Sigmoid colon (tissue), 7 donors: ENCODE measurements around the gene APOC3. TPM values are rescaled to one million over a fixed set of nuclear protein-coding genes. Genes with fewer than 3 reads are reported as not detected.

Experiments used
- DNase-seq: peaks from one replicate; pipeline ENCODE4 v3.0.0-alpha.2; 2019
- H3K27ac ChIP-seq, 4 donors: fragments of 200-600 bp; sonication (generic); one replicate each; pipeline ENCODE4 v1.5.1; 2016 to 2019; ENCODE audit warnings: mild to moderate bottlenecking in 1 of 4
- H3K27me3 ChIP-seq, 3 donors: fragments of 200-600 bp; sonication (generic); one replicate each; pipeline ENCODE4 v1.5.1; 2019; ENCODE audit warnings: mild to moderate bottlenecking in 1 of 3
- H3K36me3 ChIP-seq, 4 donors: fragments of 200-600 bp; sonication (generic); one replicate each; pipeline ENCODE4 v1.5.1; 2016 to 2019
- H3K4me1 ChIP-seq, 4 donors: fragments of 200-600 bp; sonication (generic); one replicate each; pipeline ENCODE4 v1.5.1; 2017 to 2019
- H3K4me3 ChIP-seq, 4 donors: fragments of 200-600 bp; sonication (generic); one replicate each; pipeline ENCODE4 v1.5.1; 2017 to 2019; ENCODE audit warnings: mild to moderate bottlenecking in 2 of 4, moderate library complexity in 1 of 4
- H3K9me3 ChIP-seq, 4 donors: fragments of 200-600 bp in 3 of 4; sonication (generic) in 3 of 4; one replicate each; pipeline versions ENCODE4 v1.5.1 to v1.6.1; 2013 to 2019
- EP300 ChIP-seq, 4 donors: sonication (generic); formaldehyde crosslinking; IDR thresholded peaks; one replicate each; pipeline ENCODE4 v1.6.1; 2017; ENCODE audit warnings: antibody characterized with exemption in 4 of 4
- POLR2A ChIP-seq, 2 donors: fragments of 450-650 bp; IDR thresholded peaks; one replicate each; pipeline ENCODE4 v1.6.1; 2016; ENCODE audit warnings: antibody characterized with exemption in 2 of 2, mild to moderate bottlenecking in 2 of 2, moderate library complexity in 2 of 2
- POLR2AphosphoS5 ChIP-seq, 4 donors: sonication (generic); formaldehyde crosslinking; IDR thresholded peaks; one replicate each; pipeline ENCODE4 v1.6.1; 2017; ENCODE audit warnings: antibody characterized with exemption in 4 of 4
- WGBS, 2 donors: extraction: QIAGEN DNeasy Blood & Tissue Kit; methylation state at CpG; one replicate each; pipeline ENCODE4 v1.1.7; 2013; 5-methylcytosine and 5-hydroxymethylcytosine counted together
- intact Hi-C: fragments of 100-400 bp; cut with DNase I; formaldehyde crosslinking; loops from one replicate; pipeline ENCODE4 v1.15.1; 2023
- polyA plus RNA-seq, 3 donors: library from polyadenylated mRNA; stranded (reverse); fragments of 200-250 nt; gene quantifications; one replicate each; pipeline ENCODE4 v1.2.3, GENCODE V29; 2013
- total RNA-seq, 4 donors: library from RNA; depleted of rRNA; stranded (reverse); fragments of >200 nt; gene quantifications; one replicate each; pipeline ENCODE4 v1.1.0, GENCODE V29; 2016
- TF ChIP-seq, protein P1 (sequence below), 4 experiments: fragments of 450-650 bp in 3 of 4; fragments of 200-600 bp in 1 of 4; IDR thresholded peaks; one replicate each; pipeline ENCODE4 v1.5.1; 2016 to 2019; ENCODE audit warnings: antibody characterized with exemption in 4 of 4, mild to moderate bottlenecking in 3 of 4, moderate library complexity in 2 of 4
- donor health status: healthy with polysubstance abuse.
- donor health status: Bipolar disorder and iron deficiency.
- donor health status: healthy.

Gene APOC3
- total and polyA plus RNA-seq, 7 donors, result 0.19 to 4.4 TPM; not detected in 5

DNA sequence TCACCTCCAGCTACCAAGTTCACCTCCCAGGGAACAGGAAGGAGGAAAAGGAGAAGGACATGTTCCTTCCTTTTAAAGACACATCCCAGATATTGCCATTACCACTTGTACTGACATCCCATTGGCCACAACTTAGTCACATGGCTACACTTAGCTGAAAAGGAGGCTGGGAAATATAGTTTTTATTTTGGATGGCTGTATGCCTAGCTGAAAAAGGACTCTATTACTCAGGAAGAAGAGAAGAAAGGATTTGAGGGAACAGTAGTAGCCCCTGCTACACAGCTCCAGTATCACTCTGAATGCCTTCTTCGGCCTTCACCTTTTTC, 36.0 kb upstream of the APOC3 start:
- Histone ChIP-seq H3K4me3 (no peak overlapping the region), H3K27me3 (no peaks in the 10 kb centered on the region), H3K27ac (no peak overlapping the region), H3K4me1 (peaks cover 0 to 10% (median 8%) of the 10 kb centered on the region in 4 donors), H3K36me3 (no peaks in the 10 kb centered on the region), H3K9me3 (no peaks in the 10 kb centered on the region)
- TF ChIP-seq POLR2A (IDR thresholded peaks at IDR 0.05) (no peak), POLR2AphosphoS5 (IDR thresholded peaks at IDR 0.05) (no peak), EP300 (IDR thresholded peaks at IDR 0.05) (no peak)
- TF ChIP-seq, protein P1, sequence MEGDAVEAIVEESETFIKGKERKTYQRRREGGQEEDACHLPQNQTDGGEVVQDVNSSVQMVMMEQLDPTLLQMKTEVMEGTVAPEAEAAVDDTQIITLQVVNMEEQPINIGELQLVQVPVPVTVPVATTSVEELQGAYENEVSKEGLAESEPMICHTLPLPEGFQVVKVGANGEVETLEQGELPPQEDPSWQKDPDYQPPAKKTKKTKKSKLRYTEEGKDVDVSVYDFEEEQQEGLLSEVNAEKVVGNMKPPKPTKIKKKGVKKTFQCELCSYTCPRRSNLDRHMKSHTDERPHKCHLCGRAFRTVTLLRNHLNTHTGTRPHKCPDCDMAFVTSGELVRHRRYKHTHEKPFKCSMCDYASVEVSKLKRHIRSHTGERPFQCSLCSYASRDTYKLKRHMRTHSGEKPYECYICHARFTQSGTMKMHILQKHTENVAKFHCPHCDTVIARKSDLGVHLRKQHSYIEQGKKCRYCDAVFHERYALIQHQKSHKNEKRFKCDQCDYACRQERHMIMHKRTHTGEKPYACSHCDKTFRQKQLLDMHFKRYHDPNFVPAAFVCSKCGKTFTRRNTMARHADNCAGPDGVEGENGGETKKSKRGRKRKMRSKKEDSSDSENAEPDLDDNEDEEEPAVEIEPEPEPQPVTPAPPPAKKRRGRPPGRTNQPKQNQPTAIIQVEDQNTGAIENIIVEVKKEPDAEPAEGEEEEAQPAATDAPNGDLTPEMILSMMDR (IDR thresholded peaks at IDR 0.05), result no peak
- intact Hi-C loops, result no loop called here
- no peak for DNase-seq
- WGBS, 2 donors, result 98 to 100% methylated on average over 1 of the region's 1 CpG

- Histone ChIP-seq H3K4me3 (no peak overlapping the region), H3K27me3 (no peaks in the 10 kb centered on the region), H3K36me3 (no peaks in the 10 kb centered on the region), H3K4me1 (peaks cover 0 to 8% (median 8%) of the 10 kb centered on the region in 4 donors), H3K9me3 (no peaks in the 10 kb centered on the region), H3K27ac (no peak overlapping the region)
- intact Hi-C loops, result no loop called here
- TF ChIP-seq, protein P1 (IDR thresholded peaks at IDR 0.05), result no peak
- no peak for DNase-seq
- 89 to 90% methylated on average over 2 of the region's 2 CpGs for WGBS, 2 donors
Observed at GRCh38 chr11:116794851-116795250, 34.9 kb upstream of the APOC3 start.

DNA sequence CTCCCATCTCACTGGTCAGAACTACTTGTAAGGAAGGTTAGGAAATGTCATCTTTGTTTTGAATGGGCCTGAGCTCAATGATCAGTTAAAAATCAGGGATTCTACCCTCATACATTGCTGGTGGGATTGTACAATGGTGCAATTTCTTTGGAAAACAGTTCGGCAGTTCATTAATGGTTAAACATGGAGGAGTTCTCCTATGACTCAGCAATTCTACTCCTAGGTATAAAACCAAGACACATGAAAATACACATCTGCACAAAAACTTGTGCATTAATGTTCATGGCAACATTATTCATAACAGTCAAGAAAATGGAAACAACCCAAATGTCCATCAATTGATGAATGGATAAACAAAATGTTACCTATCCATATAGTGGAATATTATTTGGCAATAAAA, 33.2 kb upstream of the APOC3 start:
- Histone ChIP-seq H3K4me1 (peaks cover 0 to 2% (median 2%) of the 10 kb centered on the region in 4 donors), H3K27ac (no peak overlapping the region), H3K27me3 (no peaks in the 10 kb centered on the region), H3K9me3 (no peaks in the 10 kb centered on the region), H3K4me3 (no peak overlapping the region), H3K36me3 (no peaks in the 10 kb centered on the region)
- DNase-seq, result no peak
- intact Hi-C loops, result no loop called here
- TF ChIP-seq POLR2AphosphoS5 (IDR thresholded peaks at IDR 0.05) (no peak), POLR2A (IDR thresholded peaks at IDR 0.05) (no peak), EP300 (IDR thresholded peaks at IDR 0.05) (no peak)
- TF ChIP-seq, protein P1 (IDR thresholded peaks at IDR 0.05), result no peak
- WGBS, 2 donors, result 86 to 88% methylated on average over 1 of the region's 1 CpG

- intact Hi-C loops, result no loop called here
- 46 to 84% methylated on average over 5 of the region's 5 CpGs for WGBS, 2 donors
- H3K36me3 ChIP-seq, result no peaks in the 10 kb centered on the region
Observed at GRCh38 chr11:116797816-116798215, 31.9 kb upstream of the APOC3 start.

DNA sequence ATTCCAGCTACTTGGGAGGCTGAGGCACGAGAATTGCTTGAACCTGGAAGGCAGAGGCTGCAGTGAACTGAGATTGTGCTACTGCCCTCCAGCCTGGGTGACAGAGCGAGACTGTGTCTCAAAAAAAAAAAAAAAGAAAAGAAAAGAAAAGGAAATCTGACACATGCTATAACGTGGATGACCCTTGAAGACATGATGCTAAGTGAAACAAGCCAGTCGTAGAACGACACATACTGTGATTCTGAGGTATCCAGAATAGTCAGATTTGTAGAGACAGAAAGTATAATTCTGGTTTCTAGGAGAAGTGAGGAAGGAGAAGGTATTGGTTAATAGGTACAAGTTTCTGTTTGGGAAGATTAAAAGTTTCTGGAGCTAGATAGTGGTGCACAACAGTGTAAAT, 31.3 kb upstream of the APOC3 start:
- Histone ChIP-seq H3K9me3 (no peaks in the 10 kb centered on the region), H3K36me3 (no peaks in the 10 kb centered on the region), H3K27ac (no peak overlapping the region), H3K4me1 (no peaks in the 10 kb centered on the region), H3K4me3 (no peak overlapping the region), H3K27me3 (no peaks in the 10 kb centered on the region)
- intact Hi-C loops, result no loop called here
- 80 to 85% methylated on average over 5 of the region's 5 CpGs for WGBS, 2 donors
- DNase-seq, result no peak
- TF ChIP-seq POLR2AphosphoS5 (IDR thresholded peaks at IDR 0.05), result no peak
- TF ChIP-seq EP300 (IDR thresholded peaks at IDR 0.05), result no peak
- no peak for TF ChIP-seq POLR2A (IDR thresholded peaks at IDR 0.05)
- TF ChIP-seq, protein P1 (IDR thresholded peaks at IDR 0.05), result no peak

More at GRCh38 chr11:116797816-116798215, 31.9 kb upstream of the APOC3 start:
- Histone ChIP-seq H3K27me3 (no peaks in the 10 kb centered on the region), H3K4me1 (no peaks in the 10 kb centered on the region), H3K9me3 (no peaks in the 10 kb centered on the region), H3K27ac (no peak overlapping the region), H3K4me3 (no peak overlapping the region)
- DNase-seq, result no peak
- TF ChIP-seq, protein P1 (IDR thresholded peaks at IDR 0.05), result no peak
- TF ChIP-seq POLR2A (IDR thresholded peaks at IDR 0.05) (no peak), POLR2AphosphoS5 (IDR thresholded peaks at IDR 0.05) (no peak), EP300 (IDR thresholded peaks at IDR 0.05) (no peak)
